Measurements from ENCODE around the gene CLDN24.

DNA sequence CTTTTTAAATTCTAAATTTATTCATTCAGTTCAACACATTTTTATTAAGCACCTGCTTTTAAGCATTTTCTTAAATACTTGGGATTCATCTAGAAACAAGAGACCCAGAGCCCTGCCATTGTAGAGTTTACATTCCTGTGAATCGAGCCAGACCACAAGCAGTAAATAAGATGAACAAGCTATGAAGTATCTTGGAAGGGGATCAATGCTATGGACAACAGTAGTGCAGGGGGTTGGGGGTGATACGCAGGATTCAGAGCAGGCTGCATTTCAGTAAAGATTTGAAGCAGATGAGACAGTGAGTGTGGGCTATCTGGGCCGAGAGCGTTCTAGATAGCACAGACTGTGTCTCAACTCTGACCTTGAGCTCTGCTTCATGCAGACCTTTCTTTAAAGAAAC lies 37.3 kb downstream of the CLDN24 start:
- TF ChIP-seq CTCF (IDR thresholded peaks at IDR 0.05) = no peak
- no peak for TF ChIP-seq ZFX (IDR thresholded peaks at IDR 0.05; ENCODE audit: borderline replicate concordance)
